HepG2 (cell line): ENCODE measurements around the gene NEAT1. TPM values are rescaled to one million over a fixed set of nuclear protein-coding genes. Genes with fewer than 3 reads are reported as not detected.

Experiments used
- DZIP1 ChIP-seq: sonication (generic); formaldehyde crosslinking; IDR thresholded peaks from 2 replicates; pipeline ENCODE4 v1.5.0; 2020; ENCODE audit warnings: mild to moderate bottlenecking, missing genetic modification reagents
- KDM5B ChIP-seq: sonication (generic); formaldehyde crosslinking; IDR thresholded peaks from 2 replicates; pipeline ENCODE4 v1.4.0; 2020; ENCODE audit warnings: missing genetic modification reagents, mild to moderate bottlenecking, borderline replicate concordance
- PATZ1 ChIP-seq: sonication (generic); formaldehyde crosslinking; IDR thresholded peaks from 2 replicates; pipeline ENCODE4 v1.4.0; 2020; ENCODE audit warnings: missing genetic modification reagents
- POLR2AphosphoS5 ChIP-seq: IDR thresholded peaks from 2 replicates; pipeline ENCODE4 v1.6.1; 2012; ENCODE audit warnings: low read depth, low read length
- RERE ChIP-seq: IDR thresholded peaks from 2 replicates; pipeline ENCODE4 v1.6.1; 2016; ENCODE audit warnings: low read depth, missing genetic modification reagents, missing compliant biosample characterization
- TFDP1 ChIP-seq: IDR thresholded peaks from 2 replicates; pipeline ENCODE4 v1.6.1; 2016; ENCODE audit warnings: missing compliant biosample characterization, missing genetic modification reagents, borderline replicate concordance
- ZHX1 ChIP-seq: sonication (generic); formaldehyde crosslinking; IDR thresholded peaks from 2 replicates; pipeline ENCODE4 v1.8.1; 2022; ENCODE audit warnings: low read depth, mild to moderate bottlenecking, missing genetic modification reagents
- ZNF770 ChIP-seq: sonication (generic); formaldehyde crosslinking; IDR thresholded peaks from 2 replicates; pipeline ENCODE4 v1.5.0; 2020; ENCODE audit warnings: mild to moderate bottlenecking, missing genetic modification reagents
- ZNF782 ChIP-seq: sonication (generic); formaldehyde crosslinking; IDR thresholded peaks from 2 replicates; pipeline ENCODE4 v1.4.0; 2020; ENCODE audit warnings: missing genetic modification reagents, mild to moderate bottlenecking, borderline replicate concordance
- ZSCAN9 ChIP-seq: IDR thresholded peaks from 2 replicates; pipeline ENCODE4 v1.6.1; 2016; ENCODE audit warnings: borderline replicate concordance
- polyA plus RNA-seq, 8 experiments: library from polyadenylated mRNA; depleted of rRNA in 3 of 8; stranded (reverse) in 7 of 8; unstranded in 1 of 8; fragments of >200 nt; fragmentation: Illumina TruSeq in 4 of 8; extraction: Trizol in 4 of 8; gene quantifications; 2 replicates each; pipeline versions ENCODE4 v1.2.1 to v1.2.3, GENCODE V29; 2011 to 2016; ENCODE audit warnings: low read depth in 4 of 8, missing spikeins in 1 of 8, mixed read lengths in 1 of 8; ENCODE audit not compliant: insufficient read depth in 1 of 8
- total RNA-seq, 5 experiments: library from RNA; depleted of rRNA; stranded (reverse); fragments of >200 nt; fragmentation: Illumina TruSeq; extraction: Trizol; gene quantifications; 2 replicates each; pipeline ENCODE4 v1.2.3, GENCODE V29; 2016; ENCODE audit warnings: low read depth in 1 of 5

Gene NEAT1
- total and polyA plus RNA-seq, 2 of the 13 experiments (the other 11 are each of a cell fraction or from before 2014, with no cell fraction given), result 20.5 to 41.2 TPM

GRCh38 chr11:65382033-65382803 lies 40.4 kb upstream of the NEAT1 start, which contains the start of gene SLC25A45 (continued):
- TF ChIP-seq ZNF770 (CRISPR knock-in tag) (peak; percentile 83), PATZ1 (CRISPR knock-in tag) (peak; percentile 82), ZNF782 (CRISPR knock-in tag) (no peak; the same call in 1 of the 2 replicates), TFDP1 (CRISPR knock-in tag) (peak; percentile 77; the same call in 1 of the 2 replicates), POLR2AphosphoS5 (peak; percentile 68; the same call in 1 of the 2 replicates), DZIP1 (0 out of 2 replicates have a peak, but pooled peaks have one; percentile 55), KDM5B (peak; percentile 73; the same call in 1 of the 2 replicates), ZHX1 (CRISPR knock-in tag) (peak; percentile 14), RERE (CRISPR knock-in tag) (peak; percentile 78), ZSCAN9 (CRISPR knock-in tag) (no peak; the same call in none of the 2 replicates)
